Measurements from ENCODE around the gene POLR3B.

The POLR3B gene

GRCh38 chr12:106327309-106327869 lies 30.2 kb upstream of the POLR3B start:
- Histone ChIP-seq H3K9me3 (ENCODE audit: control insufficient read depth, insufficient read depth, low read length) (no peaks in the 10 kb centered on the region), H3K4me3 (ENCODE audit: low read depth, low read length) (no peak overlapping the region), H3K36me3 (ENCODE audit: control insufficient read depth, insufficient read depth, low read length) (no peaks in the 10 kb centered on the region), H3K4me1 (ENCODE audit: control insufficient read depth, insufficient read depth, low read length) (peaks cover 10% of the 10 kb centered on the region), H3K9ac (ENCODE audit: low read depth, low read length) (no peak overlapping the region), H3K27me3 (ENCODE audit: control insufficient read depth, insufficient read depth, low read length) (peaks cover 24% of the 10 kb centered on the region)

GRCh38 chr12:106328735-106329134 lies 28.8 kb upstream of the POLR3B start:
- Histone ChIP-seq H3K9ac (ENCODE audit: low read depth, low read length) (no peak overlapping the region), H3K27me3 (ENCODE audit: control insufficient read depth, insufficient read depth, low read length) (peaks cover 24% of the 10 kb centered on the region), H3K4me3 (ENCODE audit: low read depth, low read length) (no peak overlapping the region), H3K4me1 (ENCODE audit: control insufficient read depth, insufficient read depth, low read length) (peaks cover 10% of the 10 kb centered on the region), H3K9me3 (ENCODE audit: control insufficient read depth, insufficient read depth, low read length) (no peaks in the 10 kb centered on the region), H3K36me3 (ENCODE audit: control insufficient read depth, insufficient read depth, low read length) (no peaks in the 10 kb centered on the region)

- peaks cover 21% of the 10 kb centered on the region for H3K27me3 ChIP-seq (ENCODE audit: control insufficient read depth, insufficient read depth, low read length)
- peaks cover 10% of the 10 kb centered on the region for H3K4me1 ChIP-seq (ENCODE audit: control insufficient read depth, insufficient read depth, low read length)
- no peak overlapping the region for H3K4me3 ChIP-seq (ENCODE audit: low read depth, low read length)
- H3K36me3 ChIP-seq (ENCODE audit: control insufficient read depth, insufficient read depth, low read length), result no peaks in the 10 kb centered on the region
- H3K9ac ChIP-seq (ENCODE audit: low read depth, low read length), result no peak overlapping the region
- H3K9me3 ChIP-seq (ENCODE audit: control insufficient read depth, insufficient read depth, low read length), result no peaks in the 10 kb centered on the region
Observed at GRCh38 chr12:106329231-106329982, 28.1 kb upstream of the POLR3B start.

- H3K27me3 ChIP-seq (ENCODE audit: control insufficient read depth, insufficient read depth, low read length), result peaks cover 3% of the 10 kb centered on the region
Observed at GRCh38 chr12:106331599-106331998, 25.9 kb upstream of the POLR3B start.

GRCh38 chr12:106332536-106332935 lies 25.0 kb upstream of the POLR3B start:
- Histone ChIP-seq H3K36me3 (ENCODE audit: control insufficient read depth, insufficient read depth, low read length) (no peaks in the 10 kb centered on the region), H3K4me1 (ENCODE audit: control insufficient read depth, insufficient read depth, low read length) (peaks cover 10% of the 10 kb centered on the region), H3K4me3 (ENCODE audit: low read depth, low read length) (no peak overlapping the region), H3K9me3 (ENCODE audit: control insufficient read depth, insufficient read depth, low read length) (no peaks in the 10 kb centered on the region), H3K27me3 (ENCODE audit: control insufficient read depth, insufficient read depth, low read length) (no peaks in the 10 kb centered on the region), H3K9ac (ENCODE audit: low read depth, low read length) (no peak overlapping the region)

More at GRCh38 chr12:106331599-106331998, 25.9 kb upstream of the POLR3B start:
- Histone ChIP-seq H3K4me3 (ENCODE audit: low read depth, low read length) (no peak overlapping the region), H3K9me3 (ENCODE audit: control insufficient read depth, insufficient read depth, low read length) (no peaks in the 10 kb centered on the region), H3K9ac (ENCODE audit: low read depth, low read length) (no peak overlapping the region), H3K4me1 (ENCODE audit: control insufficient read depth, insufficient read depth, low read length) (peaks cover 10% of the 10 kb centered on the region), H3K36me3 (ENCODE audit: control insufficient read depth, insufficient read depth, low read length) (no peaks in the 10 kb centered on the region)

GRCh38 chr12:106333010-106333409 lies 24.5 kb upstream of the POLR3B start:
- Histone ChIP-seq H3K4me3 (ENCODE audit: low read depth, low read length) (no peak overlapping the region), H3K36me3 (ENCODE audit: control insufficient read depth, insufficient read depth, low read length) (no peaks in the 10 kb centered on the region), H3K4me1 (ENCODE audit: control insufficient read depth, insufficient read depth, low read length) (peaks cover 10% of the 10 kb centered on the region), H3K9me3 (ENCODE audit: control insufficient read depth, insufficient read depth, low read length) (no peaks in the 10 kb centered on the region), H3K9ac (ENCODE audit: low read depth, low read length) (no peak overlapping the region), H3K27me3 (ENCODE audit: control insufficient read depth, insufficient read depth, low read length) (no peaks in the 10 kb centered on the region)

GRCh38 chr12:106333756-106334155 lies 23.8 kb upstream of the POLR3B start:
- Histone ChIP-seq H3K9me3 (ENCODE audit: control insufficient read depth, insufficient read depth, low read length) (no peaks in the 10 kb centered on the region), H3K36me3 (ENCODE audit: control insufficient read depth, insufficient read depth, low read length) (no peaks in the 10 kb centered on the region), H3K27me3 (ENCODE audit: control insufficient read depth, insufficient read depth, low read length) (no peaks in the 10 kb centered on the region), H3K4me1 (ENCODE audit: control insufficient read depth, insufficient read depth, low read length) (peaks cover 10% of the 10 kb centered on the region), H3K9ac (ENCODE audit: low read depth, low read length) (no peak overlapping the region), H3K4me3 (ENCODE audit: low read depth, low read length) (no peak overlapping the region)

GRCh38 chr12:106341086-106341877 lies 16.3 kb upstream of the POLR3B start:
- Histone ChIP-seq H3K4me3 (ENCODE audit: low read depth, low read length) (no peak overlapping the region), H3K4me1 (ENCODE audit: control insufficient read depth, insufficient read depth, low read length) (no peaks in the 10 kb centered on the region), H3K9ac (ENCODE audit: low read depth, low read length) (no peak overlapping the region), H3K9me3 (ENCODE audit: control insufficient read depth, insufficient read depth, low read length) (no peaks in the 10 kb centered on the region), H3K36me3 (ENCODE audit: control insufficient read depth, insufficient read depth, low read length) (no peaks in the 10 kb centered on the region), H3K27me3 (ENCODE audit: control insufficient read depth, insufficient read depth, low read length) (no peaks in the 10 kb centered on the region)

GRCh38 chr12:106342397-106343213 lies 14.9 kb upstream of the POLR3B start:
- Histone ChIP-seq H3K9ac (ENCODE audit: low read depth, low read length) (no peak overlapping the region), H3K4me1 (ENCODE audit: control insufficient read depth, insufficient read depth, low read length) (no peaks in the 10 kb centered on the region), H3K4me3 (ENCODE audit: low read depth, low read length) (no peak overlapping the region)

GRCh38 chr12:106343214-106343528 lies 14.4 kb upstream of the POLR3B start:
- Histone ChIP-seq H3K36me3 (ENCODE audit: control insufficient read depth, insufficient read depth, low read length) (no peaks in the 10 kb centered on the region), H3K4me3 (ENCODE audit: low read depth, low read length) (no peak overlapping the region), H3K9me3 (ENCODE audit: control insufficient read depth, insufficient read depth, low read length) (no peaks in the 10 kb centered on the region), H3K4me1 (ENCODE audit: control insufficient read depth, insufficient read depth, low read length) (no peaks in the 10 kb centered on the region), H3K9ac (ENCODE audit: low read depth, low read length) (no peak overlapping the region), H3K27me3 (ENCODE audit: control insufficient read depth, insufficient read depth, low read length) (no peaks in the 10 kb centered on the region)

More at GRCh38 chr12:106342397-106343213, 14.9 kb upstream of the POLR3B start:
- Histone ChIP-seq H3K9me3 (ENCODE audit: control insufficient read depth, insufficient read depth, low read length) (no peaks in the 10 kb centered on the region), H3K36me3 (ENCODE audit: control insufficient read depth, insufficient read depth, low read length) (no peaks in the 10 kb centered on the region), H3K27me3 (ENCODE audit: control insufficient read depth, insufficient read depth, low read length) (no peaks in the 10 kb centered on the region)

- Histone ChIP-seq H3K27me3 (ENCODE audit: control insufficient read depth, insufficient read depth, low read length) (no peaks in the 10 kb centered on the region), H3K36me3 (ENCODE audit: control insufficient read depth, insufficient read depth, low read length) (no peaks in the 10 kb centered on the region), H3K9ac (ENCODE audit: low read depth, low read length) (no peak overlapping the region), H3K9me3 (ENCODE audit: control insufficient read depth, insufficient read depth, low read length) (no peaks in the 10 kb centered on the region), H3K4me3 (ENCODE audit: low read depth, low read length) (no peak overlapping the region), H3K4me1 (ENCODE audit: control insufficient read depth, insufficient read depth, low read length) (no peaks in the 10 kb centered on the region)
Observed at GRCh38 chr12:106344131-106344530, 13.4 kb upstream of the POLR3B start.
